ENCODE measurements around the gene HDDC3. TPM values are rescaled to one million over a fixed set of nuclear protein-coding genes. Genes with fewer than 3 reads are reported as not detected.

Gene HDDC3
- total RNA-seq, 1 experiment from 2014 or later, result 13.3 TPM

DNA sequence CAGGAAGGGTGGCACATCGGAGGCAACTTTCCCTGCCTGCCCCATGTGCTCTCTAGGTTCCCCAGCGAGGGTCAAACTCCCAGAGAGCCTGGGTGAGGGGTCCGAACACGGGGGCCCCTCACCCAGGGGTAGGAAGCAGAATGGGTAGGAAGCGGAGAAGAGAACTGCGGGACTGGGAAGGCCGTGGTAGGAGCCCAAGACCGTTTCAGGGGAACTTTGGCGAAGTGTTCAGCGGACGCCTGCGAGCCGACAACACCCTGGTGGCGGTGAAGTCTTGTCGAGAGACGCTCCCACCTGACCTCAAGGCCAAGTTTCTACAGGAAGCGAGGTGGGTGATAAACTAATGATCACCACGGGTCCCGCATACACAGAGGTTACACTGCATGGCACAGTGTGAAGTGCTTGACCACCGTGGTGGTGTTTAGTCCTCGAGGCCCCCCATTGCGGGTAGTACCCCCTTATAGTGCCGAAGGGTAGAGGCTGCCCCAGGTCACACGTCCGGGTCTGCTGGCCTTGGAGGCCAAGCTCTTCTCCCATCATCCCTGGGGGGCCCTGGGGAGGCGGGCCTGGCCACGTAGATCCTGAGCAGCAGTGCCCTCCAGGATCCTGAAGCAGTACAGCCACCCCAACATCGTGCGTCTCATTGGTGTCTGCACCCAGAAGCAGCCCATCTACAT, 39.7 kb downstream of the HDDC3 start:
- Mint-ChIP-seq H3K36me3 (ENCODE audit: insufficient read depth in 1 of 3, low read depth in 3 of 3) (peaks cover 4 to 10% (median 10%) of the 10 kb centered on the region in 3 experiments; a peak in 6 of 7 replicates), H3K27ac (no peak overlapping the region; a peak in 1 of 7 replicates), H3K27me3 (ENCODE audit: low read depth) (no peaks in the 10 kb centered on the region; the same call in 1 of the 2 replicates), H3K9me3 (no peaks in the 10 kb centered on the region; a peak in 1 of 5 replicates), H3K4me1 (peaks cover 3 to 8% of the 10 kb centered on the region in 2 experiments; a peak in 3 of 4 replicates), H3K4me3 (peak overlapping the region in 1 of 2 experiments; percentile 57; a peak in 2 of 5 replicates)
- Histone ChIP-seq H4K8ac (replicated peaks; ENCODE audit: insufficient read length, low read depth, low read length) (no peak overlapping the region), H2BK120ac (ENCODE audit: low read depth, low read length, poor library complexity, severe bottlenecking) (no peak overlapping the region), H3K18ac (ENCODE audit: insufficient read length, low read depth, low read length) (no peak overlapping the region), H2BK15ac (ENCODE audit: low read depth, low read length) (no peak overlapping the region), H3K4me1 (ENCODE audit: insufficient read depth, low read length) (no peaks in the 10 kb centered on the region; the same call in 1 of the 2 replicates), H3K4me2 (ENCODE audit: insufficient read depth, insufficient read length, low read length) (no peak overlapping the region), H3K23me2 (ENCODE audit: insufficient read length, low read depth, low read length, poor library complexity, severe bottlenecking) (no peaks in the 10 kb centered on the region), H4K91ac (ENCODE audit: insufficient read length, low read depth, low read length) (no peak overlapping the region), H3T11ph (ENCODE audit: low read length) (no peak overlapping the region), H3K79me2 (ENCODE audit: insufficient read depth, low read length) (no peaks in the 10 kb centered on the region), H3K4ac (ENCODE audit: low read depth, low read length) (no peak overlapping the region), H2BK20ac (ENCODE audit: low read depth, low read length, poor library complexity, severe bottlenecking) (no peak overlapping the region), H3K23ac (ENCODE audit: insufficient read length, low read depth, low read length) (no peak overlapping the region), H3K56ac (ENCODE audit: insufficient read length, low read depth, low read length) (no peak overlapping the region), H2AK5ac (ENCODE audit: insufficient read length, low read length) (no peak overlapping the region), H3K27ac (ENCODE audit: insufficient read length, low read depth, low read length) (no peak overlapping the region), H2BK5ac (ENCODE audit: insufficient read length, low read length) (no peak overlapping the region), H4K20me1 (ENCODE audit: control insufficient read depth, insufficient read depth, insufficient read length) (no peaks in the 10 kb centered on the region), H3K9ac (ENCODE audit: extremely low read depth, insufficient read length, low read length) (no peak overlapping the region), H3K79me1 (ENCODE audit: insufficient read depth, low read depth, low read length, poor library complexity, severe bottlenecking) (no peaks in the 10 kb centered on the region), H2AFZ (ENCODE audit: low read length) (no peak overlapping the region), H2BK12ac (ENCODE audit: insufficient read length, low read depth, low read length) (no peak overlapping the region), H4K5ac (ENCODE audit: insufficient read length, low read depth, low read length) (no peak overlapping the region), H3K14ac (ENCODE audit: insufficient read depth, low read length) (no peak overlapping the region), H3K9me3 (ENCODE audit: control insufficient read depth, low read depth, low read length) (no peaks in the 10 kb centered on the region), H3K27me3 (ENCODE audit: insufficient read depth, low read length) (no peaks in the 10 kb centered on the region)
- TF ChIP-seq CTCF (conservative IDR thresholded peaks at IDR 0.05), result no peak
- no CpG with 5 or more reads among the region's 29 CpGs for WGBS (ENCODE audit: extremely low coverage, insufficient read length, low lambda C conversion rate)
- no peak for DNase-seq
